Measurements from ENCODE around the gene IL6ST.

The IL6ST gene

DNA sequence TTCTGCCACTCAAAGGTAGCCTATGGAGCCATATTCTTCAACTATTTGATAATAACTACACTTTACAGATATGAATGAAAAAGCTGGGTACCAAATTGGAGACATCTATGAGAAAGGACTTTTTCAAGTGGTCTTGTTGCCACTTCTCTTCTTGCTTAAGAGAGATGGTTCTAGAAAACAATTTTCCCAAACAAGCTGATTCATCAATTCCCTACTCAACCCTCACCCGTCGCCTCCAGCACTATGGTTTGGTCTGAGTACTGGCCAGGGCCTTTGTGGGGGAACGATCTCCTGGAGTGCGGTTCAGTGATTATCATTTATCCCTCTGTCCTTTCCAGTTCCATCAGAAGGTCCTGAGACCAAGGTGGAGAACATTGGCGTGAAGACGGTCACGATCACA, 86.8 kb downstream of the IL6ST start:
- Histone ChIP-seq H3K27me3 (peaks cover 59% of the 10 kb centered on the region), H3K4me1 (ENCODE audit: control insufficient read depth in 1 of 2, insufficient read depth in 1 of 2, low read depth in 1 of 2, low read length in 1 of 2) (no peaks in the 10 kb centered on the region), H3K4me3 (ENCODE audit: low read depth in 1 of 2, low read length in 1 of 2) (no peak overlapping the region), H3K36me3 (no peaks in the 10 kb centered on the region), H3K27ac (no peak overlapping the region), H3K9me3 (no peaks in the 10 kb centered on the region)
- TF ChIP-seq, protein P1, sequence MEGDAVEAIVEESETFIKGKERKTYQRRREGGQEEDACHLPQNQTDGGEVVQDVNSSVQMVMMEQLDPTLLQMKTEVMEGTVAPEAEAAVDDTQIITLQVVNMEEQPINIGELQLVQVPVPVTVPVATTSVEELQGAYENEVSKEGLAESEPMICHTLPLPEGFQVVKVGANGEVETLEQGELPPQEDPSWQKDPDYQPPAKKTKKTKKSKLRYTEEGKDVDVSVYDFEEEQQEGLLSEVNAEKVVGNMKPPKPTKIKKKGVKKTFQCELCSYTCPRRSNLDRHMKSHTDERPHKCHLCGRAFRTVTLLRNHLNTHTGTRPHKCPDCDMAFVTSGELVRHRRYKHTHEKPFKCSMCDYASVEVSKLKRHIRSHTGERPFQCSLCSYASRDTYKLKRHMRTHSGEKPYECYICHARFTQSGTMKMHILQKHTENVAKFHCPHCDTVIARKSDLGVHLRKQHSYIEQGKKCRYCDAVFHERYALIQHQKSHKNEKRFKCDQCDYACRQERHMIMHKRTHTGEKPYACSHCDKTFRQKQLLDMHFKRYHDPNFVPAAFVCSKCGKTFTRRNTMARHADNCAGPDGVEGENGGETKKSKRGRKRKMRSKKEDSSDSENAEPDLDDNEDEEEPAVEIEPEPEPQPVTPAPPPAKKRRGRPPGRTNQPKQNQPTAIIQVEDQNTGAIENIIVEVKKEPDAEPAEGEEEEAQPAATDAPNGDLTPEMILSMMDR (IDR thresholded peaks at IDR 0.05): no peak

DNA sequence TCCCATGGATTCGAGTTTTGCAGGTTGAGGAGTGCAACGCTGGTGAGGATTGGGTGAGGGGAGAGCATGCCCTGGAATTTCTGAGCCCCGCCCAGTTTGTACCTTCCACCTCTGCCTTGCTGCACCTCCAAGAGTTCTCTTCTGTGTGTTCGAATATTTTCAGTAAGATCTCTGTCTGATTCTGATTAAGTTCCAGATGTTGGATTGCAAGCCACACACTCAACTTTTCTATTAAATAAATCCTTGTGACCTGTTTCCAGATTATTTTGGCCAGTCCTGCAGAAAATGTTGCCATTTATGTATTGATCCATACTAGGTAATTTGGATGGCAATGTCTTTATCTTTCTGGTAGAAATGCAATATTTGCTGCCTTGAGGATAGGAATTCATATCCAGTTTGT, 89.5 kb downstream of the IL6ST start:
- no peak overlapping the region for H3K27ac ChIP-seq
- H3K4me1 ChIP-seq (ENCODE audit: control insufficient read depth in 1 of 2, insufficient read depth in 1 of 2, low read depth in 1 of 2, low read length in 1 of 2): no peaks in the 10 kb centered on the region
- H3K9me3 ChIP-seq: no peaks in the 10 kb centered on the region
- TF ChIP-seq, protein P1 (IDR thresholded peaks at IDR 0.05): no peak
- no peaks in the 10 kb centered on the region for H3K36me3 ChIP-seq
- peaks cover 76% of the 10 kb centered on the region for H3K27me3 ChIP-seq
- no peak overlapping the region for H3K4me3 ChIP-seq (ENCODE audit: low read depth in 1 of 2, low read length in 1 of 2)

DNA sequence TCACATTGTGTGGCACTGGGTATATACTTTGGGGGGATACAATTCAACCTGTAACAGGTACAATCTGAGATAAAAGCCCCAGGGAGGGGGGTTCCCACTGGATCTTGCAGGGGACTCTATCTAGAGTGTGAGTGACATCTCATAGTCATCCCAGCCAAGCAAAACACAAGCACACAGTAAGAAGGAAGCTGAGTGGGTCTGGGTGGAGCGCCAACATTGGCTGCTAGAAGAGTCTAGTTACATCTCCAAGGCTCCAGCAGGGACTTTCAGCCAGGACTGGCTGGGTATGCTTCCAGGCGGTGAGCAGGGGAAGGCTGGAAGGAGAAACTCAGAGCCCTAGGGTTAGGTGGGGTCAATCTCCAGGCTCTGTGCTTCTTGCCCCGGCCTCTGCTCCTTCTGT, 90.6 kb downstream of the IL6ST start:
- H3K27me3 ChIP-seq: peaks cover 85% of the 10 kb centered on the region
- H3K9me3 ChIP-seq: no peaks in the 10 kb centered on the region
- H3K4me3 ChIP-seq (ENCODE audit: low read depth in 1 of 2, low read length in 1 of 2): no peak overlapping the region
- H3K27ac ChIP-seq: no peak overlapping the region
- TF ChIP-seq, protein P1 (IDR thresholded peaks at IDR 0.05): no peak
- no peaks in the 10 kb centered on the region for H3K36me3 ChIP-seq
- H3K4me1 ChIP-seq (ENCODE audit: control insufficient read depth in 1 of 2, insufficient read depth in 1 of 2, low read depth in 1 of 2, low read length in 1 of 2): no peaks in the 10 kb centered on the region

DNA sequence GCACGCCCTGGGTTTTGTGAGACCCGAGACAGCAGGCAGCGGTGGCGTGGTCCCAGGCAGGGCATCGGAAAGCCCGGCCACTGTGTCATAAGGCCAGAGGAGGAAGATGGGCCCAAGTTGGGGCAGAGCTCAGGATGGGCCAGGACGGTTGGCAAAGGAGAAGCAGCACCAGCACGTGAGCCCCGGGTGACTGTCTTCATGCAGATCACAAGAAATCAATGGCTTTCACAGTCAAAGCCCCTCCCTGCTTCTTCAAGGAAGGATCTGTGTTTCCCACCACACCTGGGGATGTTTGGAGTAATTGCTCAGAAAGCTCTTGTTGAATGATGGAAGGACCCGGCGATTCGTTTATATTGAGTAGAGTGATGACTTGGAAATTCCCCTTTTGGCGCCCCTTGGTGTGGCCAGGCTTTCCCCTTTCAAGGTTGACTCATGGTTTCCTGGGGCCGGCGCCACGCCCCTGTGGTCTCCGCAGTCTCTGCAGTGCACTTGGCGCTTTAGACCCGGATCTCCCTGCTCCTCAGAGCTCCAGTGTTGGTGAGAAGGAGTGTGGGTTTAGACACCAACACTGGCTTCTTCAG, 91.6 kb downstream of the IL6ST start:
- TF ChIP-seq, protein P1 (IDR thresholded peaks at IDR 0.05): no peak
- Histone ChIP-seq H3K36me3 (no peaks in the 10 kb centered on the region), H3K27ac (no peak overlapping the region), H3K27me3 (peaks cover 77% of the 10 kb centered on the region), H3K9me3 (no peaks in the 10 kb centered on the region), H3K4me3 (ENCODE audit: low read depth in 1 of 2, low read length in 1 of 2) (no peak overlapping the region), H3K4me1 (ENCODE audit: control insufficient read depth in 1 of 2, insufficient read depth in 1 of 2, low read depth in 1 of 2, low read length in 1 of 2) (no peaks in the 10 kb centered on the region)

DNA sequence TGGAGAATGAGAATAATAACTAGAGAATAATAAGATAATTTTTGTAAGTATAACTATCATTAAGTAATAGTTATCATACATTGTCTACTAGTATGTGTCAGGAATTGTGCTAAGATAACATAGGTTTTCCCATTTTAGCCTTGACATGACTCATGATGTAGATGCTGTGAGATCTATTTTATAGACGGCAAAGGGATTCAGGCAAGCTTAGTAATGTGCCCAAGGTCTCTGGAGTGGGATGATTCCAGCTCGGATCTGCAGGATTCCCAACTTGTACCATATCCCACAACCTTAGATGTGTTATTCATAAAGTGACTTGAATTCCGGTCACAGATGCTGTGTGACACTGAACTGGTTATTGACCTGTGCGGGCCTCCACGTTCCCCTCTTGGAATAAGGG, 92.1 kb downstream of the IL6ST start:
- H3K36me3 ChIP-seq: no peaks in the 10 kb centered on the region
- no peaks in the 10 kb centered on the region for H3K9me3 ChIP-seq
- H3K4me1 ChIP-seq (ENCODE audit: control insufficient read depth in 1 of 2, insufficient read depth in 1 of 2, low read depth in 1 of 2, low read length in 1 of 2): no peaks in the 10 kb centered on the region
- TF ChIP-seq, protein P1 (IDR thresholded peaks at IDR 0.05): no peak
- no peak overlapping the region for H3K27ac ChIP-seq
- H3K27me3 ChIP-seq: peaks cover 78% of the 10 kb centered on the region
- H3K4me3 ChIP-seq (ENCODE audit: low read depth in 1 of 2, low read length in 1 of 2): no peak overlapping the region

DNA sequence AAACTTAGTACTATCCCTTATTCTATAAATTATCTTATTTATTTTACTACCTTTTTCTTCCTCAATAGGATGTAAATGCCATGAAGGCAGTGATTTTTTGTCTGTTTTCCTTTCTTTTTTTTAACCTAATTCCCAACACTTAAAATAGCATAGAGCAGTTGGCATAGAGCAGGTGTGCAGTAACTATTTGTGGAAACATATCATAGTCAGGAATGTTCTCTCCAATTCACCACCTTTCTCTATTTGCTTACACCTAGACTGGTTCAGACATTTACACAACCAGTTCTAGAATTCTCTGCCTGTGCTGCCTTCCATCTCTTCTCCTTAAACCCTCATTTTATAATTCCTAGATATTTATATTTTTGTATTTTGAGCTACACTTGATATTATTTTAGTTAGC, 94.0 kb downstream of the IL6ST start:
- peaks cover 63% of the 10 kb centered on the region for H3K27me3 ChIP-seq
- TF ChIP-seq, protein P1 (IDR thresholded peaks at IDR 0.05): no peak
- no peaks in the 10 kb centered on the region for H3K4me1 ChIP-seq (ENCODE audit: control insufficient read depth in 1 of 2, insufficient read depth in 1 of 2, low read depth in 1 of 2, low read length in 1 of 2)
- H3K9me3 ChIP-seq: no peaks in the 10 kb centered on the region
- no peaks in the 10 kb centered on the region for H3K36me3 ChIP-seq
- no peak overlapping the region for H3K4me3 ChIP-seq (ENCODE audit: low read depth in 1 of 2, low read length in 1 of 2)
- no peak overlapping the region for H3K27ac ChIP-seq
